GM19023 (cell line): ENCODE results near the gene RDH8.

Experiments
- ATAC-seq: cut with Tn5 transposase; IDR thresholded peaks from one replicate; pipeline ENCODE4 v1.9.1; 2021; ENCODE audit warnings: mild to moderate bottlenecking, moderate library complexity; ENCODE audit not compliant: unreplicated experiment

Gene RDH8, protein sequence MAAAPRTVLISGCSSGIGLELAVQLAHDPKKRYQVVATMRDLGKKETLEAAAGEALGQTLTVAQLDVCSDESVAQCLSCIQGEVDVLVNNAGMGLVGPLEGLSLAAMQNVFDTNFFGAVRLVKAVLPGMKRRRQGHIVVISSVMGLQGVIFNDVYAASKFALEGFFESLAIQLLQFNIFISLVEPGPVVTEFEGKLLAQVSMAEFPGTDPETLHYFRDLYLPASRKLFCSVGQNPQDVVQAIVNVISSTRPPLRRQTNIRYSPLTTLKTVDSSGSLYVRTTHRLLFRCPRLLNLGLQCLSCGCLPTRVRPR

DNA sequence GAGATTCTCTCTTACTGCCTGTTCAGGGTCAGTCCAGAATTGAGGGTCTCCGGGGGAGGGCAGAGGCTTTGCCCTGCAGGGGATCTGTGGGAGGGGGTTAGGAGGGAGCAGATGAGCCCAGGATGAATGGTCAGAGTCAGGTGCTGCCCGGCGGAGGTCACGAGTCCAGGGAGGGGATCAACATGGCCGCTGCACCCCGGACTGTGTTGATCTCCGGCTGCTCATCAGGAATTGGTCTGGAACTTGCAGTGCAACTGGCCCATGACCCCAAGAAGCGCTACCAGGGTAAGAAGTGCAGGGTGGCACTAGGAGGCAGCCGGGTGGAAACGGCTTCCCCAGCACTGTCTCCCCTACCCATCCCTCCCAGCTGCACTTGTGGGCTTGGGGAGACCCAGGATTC lies at the start of gene RDH8:
Gene RDH8 (plus strand): TSS at position 168 of the 400 bp plus-strand sequence. CDS start 15 bp downstream, at position 183.
- ATAC-seq, result no peak

- ATAC-seq, result no peak
Observed at GRCh38 chr19:9966024-9966423, 47.3 kb upstream of the RDH8 start.

DNA sequence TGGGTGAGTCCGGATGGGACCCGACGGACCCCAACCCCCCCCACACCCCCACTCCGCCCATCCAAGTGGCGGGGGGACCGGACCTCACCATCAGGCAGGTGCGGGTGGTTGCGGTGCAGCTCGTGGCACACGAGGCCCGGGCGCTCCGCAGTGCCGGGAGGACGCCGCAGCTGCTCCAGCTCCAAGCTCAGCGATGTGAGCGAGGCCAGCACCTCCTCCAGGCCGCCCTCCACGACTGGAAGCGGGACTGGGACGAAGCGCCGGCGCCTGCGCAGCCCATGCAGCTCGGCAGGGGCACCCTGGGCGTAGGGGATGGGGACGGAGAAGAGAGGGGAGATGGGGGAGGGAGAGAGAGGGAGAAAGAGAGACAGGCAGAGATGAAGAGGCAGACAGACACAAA lies 46.8 kb upstream of the RDH8 start:
- no peak for ATAC-seq

DNA sequence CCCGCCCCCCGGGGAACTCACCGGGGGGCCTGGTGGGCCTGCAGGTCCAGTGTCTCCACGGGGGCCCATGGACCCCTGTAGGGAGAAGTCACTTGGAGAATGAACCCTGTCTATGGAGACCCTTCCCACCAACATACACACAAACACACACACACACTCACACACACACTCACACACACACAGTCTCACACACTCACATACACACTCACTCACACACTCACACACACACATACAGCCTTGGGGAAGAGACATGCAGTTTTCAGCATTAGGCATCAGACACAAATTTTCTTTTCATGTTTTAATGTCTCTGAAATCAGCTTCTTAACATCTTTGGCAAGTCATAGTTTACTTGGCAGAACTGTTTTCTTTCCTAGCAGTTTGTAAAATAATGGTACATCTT lies 46.0 kb upstream of the RDH8 start:
- no peak for ATAC-seq

DNA sequence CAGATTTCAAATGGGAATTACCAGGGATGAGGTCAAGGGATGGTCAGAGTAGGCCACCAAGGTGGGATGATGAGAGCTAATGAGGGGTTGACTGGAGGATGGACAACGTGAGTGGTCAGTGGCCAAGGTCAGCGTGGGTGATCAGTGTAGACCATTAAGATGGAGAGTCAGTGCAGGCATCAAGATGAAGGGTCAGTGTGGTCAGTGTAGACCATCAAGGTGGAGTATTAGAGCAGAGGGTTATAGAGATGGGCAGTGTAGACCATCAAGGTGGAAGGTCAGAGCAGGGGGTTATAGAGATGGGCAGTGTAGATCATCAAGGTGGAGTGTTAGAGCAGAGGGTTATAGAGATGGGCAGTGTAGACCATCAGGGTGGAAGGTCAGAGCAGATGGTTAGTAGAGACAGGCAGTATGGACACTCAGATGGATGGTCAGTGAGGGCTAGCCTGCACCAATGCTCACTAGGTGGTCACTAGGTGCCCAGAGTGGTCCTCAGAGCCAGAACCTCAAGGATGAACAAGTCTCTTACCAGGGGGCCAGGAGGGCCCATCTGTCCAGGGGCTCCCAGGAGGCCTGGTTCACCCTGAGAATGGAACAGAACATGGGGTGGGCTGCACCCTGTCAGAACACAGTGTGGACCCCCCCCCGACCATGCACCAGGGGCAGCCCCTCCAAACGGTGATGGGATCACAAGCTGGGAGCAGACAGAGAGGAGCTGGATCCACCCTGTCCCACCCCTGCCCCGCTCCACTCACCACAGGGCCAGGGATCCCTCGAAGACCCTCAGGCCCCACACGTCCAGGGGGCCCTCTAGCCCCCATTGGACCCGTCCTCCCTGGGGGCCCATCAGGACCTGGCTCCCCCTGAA lies 44.2 kb upstream of the RDH8 start:
- ATAC-seq, result no peak

GRCh38 chr19:9969688-9969975 lies 43.7 kb upstream of the RDH8 start:
- no peak for ATAC-seq

DNA sequence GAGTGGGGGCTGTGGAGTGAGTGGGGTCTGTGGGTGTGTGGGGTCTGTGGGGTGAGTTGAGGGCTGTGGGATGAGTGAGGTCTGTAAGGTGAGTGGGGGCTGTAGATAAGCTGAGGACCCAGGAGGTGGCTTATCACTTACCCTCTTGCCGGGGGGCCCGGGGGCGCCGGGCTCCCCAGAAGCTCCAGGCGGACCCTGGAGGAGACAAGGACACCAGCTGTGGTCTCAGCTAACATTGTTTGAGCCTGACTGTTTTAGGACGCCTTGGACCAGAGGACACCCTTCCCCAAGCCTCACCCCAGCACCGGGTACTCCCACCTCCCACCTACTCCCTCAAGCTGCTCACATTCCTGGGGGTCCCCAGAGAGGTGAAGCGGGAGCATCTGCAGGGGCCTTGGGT lies 42.8 kb upstream of the RDH8 start:
- ATAC-seq, result no peak

DNA sequence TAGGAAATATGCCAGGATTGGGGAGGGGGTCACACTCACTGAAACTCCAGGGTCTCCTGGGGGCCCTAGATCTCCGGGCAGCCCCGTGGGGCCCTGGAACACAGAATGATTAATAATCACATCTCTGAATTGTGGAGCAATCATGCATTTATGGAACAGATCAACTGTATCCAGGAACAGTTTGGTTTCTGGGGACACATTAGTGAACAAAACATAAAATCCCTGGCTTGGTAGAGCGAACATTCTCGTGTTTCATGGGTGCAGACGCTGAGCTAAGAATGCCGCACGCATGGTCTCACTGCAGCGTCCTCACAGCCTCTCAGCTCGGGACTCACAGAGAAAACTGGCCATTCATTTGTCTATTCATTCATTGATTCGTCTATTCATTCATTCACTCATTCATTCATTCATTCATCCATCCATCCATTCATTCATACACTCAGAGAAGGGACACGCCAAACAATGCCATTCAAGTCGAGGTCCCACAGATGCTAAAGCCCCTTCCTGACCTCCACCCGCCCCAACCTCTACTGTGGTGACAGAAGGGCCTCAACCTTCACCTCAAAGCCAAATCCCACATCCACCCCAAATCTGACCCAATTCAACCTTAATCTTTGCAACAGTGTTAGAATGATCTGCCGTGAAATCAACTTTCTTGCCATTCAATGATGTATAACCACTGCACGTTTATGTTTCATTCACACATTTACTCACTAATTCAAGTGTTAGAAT lies 42.0 kb upstream of the RDH8 start:
- ATAC-seq, result no peak

DNA sequence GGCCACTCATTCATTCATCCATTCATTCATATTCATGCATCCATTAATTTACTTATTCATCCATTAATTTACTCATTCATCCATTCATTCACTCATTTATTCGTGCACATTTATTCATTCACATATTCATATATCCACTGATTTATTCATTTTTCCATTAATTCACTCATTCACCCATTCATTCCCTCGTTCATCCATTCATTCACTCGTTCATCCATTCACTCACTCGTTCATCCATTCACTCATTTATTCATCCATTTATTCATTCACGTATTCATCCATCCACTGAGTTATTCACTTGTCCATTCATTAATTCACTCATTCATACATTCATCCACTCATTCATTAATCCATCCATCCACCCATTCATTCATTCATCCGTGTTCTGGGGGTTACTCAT lies 41.2 kb upstream of the RDH8 start:
- no peak for ATAC-seq

- no peak for ATAC-seq
Observed at GRCh38 chr19:9981406-9982260, 31.6 kb upstream of the RDH8 start.

GRCh38 chr19:9986787-9987281 lies 26.4 kb upstream of the RDH8 start:
- no peak for ATAC-seq

GRCh38 chr19:9989504-9989903 lies 23.8 kb upstream of the RDH8 start:
- ATAC-seq, result no peak

- no peak for ATAC-seq
Observed at GRCh38 chr19:9991425-9992191, 21.7 kb upstream of the RDH8 start.

DNA sequence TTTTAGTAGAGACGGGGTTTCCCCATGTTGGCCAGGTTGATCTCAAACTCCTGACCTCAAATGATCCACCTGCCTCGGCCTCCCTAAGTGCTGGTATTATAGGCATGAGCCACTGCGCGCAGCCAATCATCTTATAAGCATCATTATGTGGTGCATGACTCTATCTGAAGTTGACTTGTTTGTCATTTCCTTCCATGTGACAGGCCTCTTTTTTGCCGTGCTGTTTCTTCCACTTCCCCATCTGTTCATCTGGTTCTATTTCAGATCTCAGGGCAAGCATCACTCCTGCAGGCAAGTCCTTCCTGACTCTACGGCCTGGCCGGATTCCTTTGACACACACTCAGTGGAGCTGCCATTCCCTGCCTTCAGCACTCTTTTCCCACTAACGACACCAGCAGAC lies 18.2 kb upstream of the RDH8 start:
- ATAC-seq, result no peak

DNA sequence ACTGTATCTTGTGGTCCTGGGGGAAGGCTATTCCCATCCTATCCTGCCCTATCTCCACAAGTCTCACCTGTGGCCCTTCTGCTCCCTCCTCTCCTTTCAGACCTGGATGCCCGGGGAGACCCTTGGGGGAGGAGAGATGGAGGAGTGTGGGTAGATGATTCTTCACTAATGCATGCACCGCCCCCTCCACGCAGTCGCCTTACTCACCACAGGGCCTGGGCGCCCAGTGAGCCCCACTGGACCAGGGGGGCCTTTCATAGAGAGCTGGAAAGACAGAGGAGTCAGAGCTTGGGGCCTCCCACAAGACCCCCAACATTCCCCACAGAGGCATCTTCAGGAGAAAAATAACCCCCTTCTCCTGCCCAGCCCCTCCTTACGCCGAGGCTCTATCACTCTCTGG lies 17.3 kb upstream of the RDH8 start:
- ATAC-seq, result no peak

GRCh38 chr19:9996541-9996940 lies 16.7 kb upstream of the RDH8 start:
- no peak for ATAC-seq

- no peak for ATAC-seq
Observed at GRCh38 chr19:10000171-10000826, 13.0 kb upstream of the RDH8 start.

- no peak for ATAC-seq
Observed at GRCh38 chr19:10001899-10002298, 11.4 kb upstream of the RDH8 start.

- no peak for ATAC-seq
Observed at GRCh38 chr19:10003271-10003670, 10.0 kb upstream of the RDH8 start.
